ENCODE results near the gene ZNF527. TPM values are rescaled to one million over a fixed set of nuclear protein-coding genes. Genes with fewer than 3 reads are reported as not detected.

ZNF527 gene
- polyA plus RNA-seq, 3 donors, result 7.8 to 10.8 (median 10.8) TPM

- no peak for DNase-seq
Measured at GRCh38 chr19:37413313-37414084, 42.6 kb downstream of the ZNF527 start.

Other genes with a start within 250 kb of the ZNF527 start
- 10 to 100 TPM; 14.0 to 17.0 (median 16.6) TPM for gene ZNF585A, start 198.4 kb upstream of the ZNF527 start, polyA plus RNA-seq (ENCODE audit: insufficient read length in 3 of 3)
- 10 to 100 TPM; 15.9 to 22.3 (median 18.8) TPM for gene ZNF585B, start 160.6 kb upstream of the ZNF527 start, polyA plus RNA-seq (ENCODE audit: insufficient read length in 3 of 3)
- 10 to 100 TPM; 10.1 to 16.4 (median 15.1) TPM for gene ZNF383, start 152.9 kb upstream of the ZNF527 start, polyA plus RNA-seq (ENCODE audit: insufficient read length in 3 of 3)
- gene ZNF569, start 96.3 kb downstream of the ZNF527 start, polyA plus RNA-seq (ENCODE audit: insufficient read length in 3 of 3), result 10 to 100 TPM in 2 of 3 donors, 1 to 10 TPM in 1; 9.1 to 11.4 (median 10.3) TPM
- 10 to 100 TPM in 1 of 3 donors, 1 to 10 TPM in 2; 8.5 to 12.0 (median 9.1) TPM for gene ZNF570, start 98.3 kb downstream of the ZNF527 start, polyA plus RNA-seq (ENCODE audit: insufficient read length in 3 of 3)
- gene ZNF793, start 135.8 kb downstream of the ZNF527 start, polyA plus RNA-seq (ENCODE audit: insufficient read length in 3 of 3), result 10 to 100 TPM; 17.6 to 35.6 (median 33.5) TPM
- 10 to 100 TPM in 1 of 3 donors, 1 to 10 TPM in 2; 7.5 to 12.8 (median 9.2) TPM for gene ZNF571, start 223.7 kb downstream of the ZNF527 start, polyA plus RNA-seq (ENCODE audit: insufficient read length in 3 of 3)
- 1 to 10 TPM; 3.7 to 8.4 (median 6.8) TPM for gene ZNF540, start 223.8 kb downstream of the ZNF527 start, polyA plus RNA-seq (ENCODE audit: insufficient read length in 3 of 3)